RPMI8226 (cell line): Measurements from ENCODE around the gene MALRD1.
"Not testable (repeated sequence)": the region's sequence is repeated elsewhere in the genome, so short reads cannot be mapped to it uniquely, and the experiment has no call there.

Source experiments
- DNase-seq: peaks from one replicate; pipeline ENCODE4 v3.0.0-alpha.2; 2015

Gene MALRD1

GRCh38 chr10:19499291-19499770, 450.7 kb downstream of the MALRD1 start:
- no peak for DNase-seq

- no peak for DNase-seq
Measured at GRCh38 chr10:19500959-19501358, 452.4 kb downstream of the MALRD1 start.

- no peak for DNase-seq
Measured at GRCh38 chr10:19505320-19506312, 457.0 kb downstream of the MALRD1 start.

GRCh38 chr10:19510005-19510732, 461.6 kb downstream of the MALRD1 start:
- DNase-seq, result not testable (repeated sequence)

GRCh38 chr10:19518109-19518508, 469.5 kb downstream of the MALRD1 start:
- DNase-seq, result no peak

GRCh38 chr10:19518632-19519031, 470.0 kb downstream of the MALRD1 start:
- DNase-seq, result no peak

- DNase-seq, result no peak
Measured at GRCh38 chr10:19531324-19531723, 482.7 kb downstream of the MALRD1 start.

GRCh38 chr10:19532411-19532810, 483.8 kb downstream of the MALRD1 start:
- no peak for DNase-seq

- no peak for DNase-seq
Measured at GRCh38 chr10:19541299-19541698, 492.7 kb downstream of the MALRD1 start.

- DNase-seq, result no peak
Measured at GRCh38 chr10:19546224-19546623, 497.6 kb downstream of the MALRD1 start.

GRCh38 chr10:19549503-19549902, 500.9 kb downstream of the MALRD1 start:
- no peak for DNase-seq

GRCh38 chr10:19556666-19557065, 508.1 kb downstream of the MALRD1 start:
- DNase-seq, result no peak

- no peak for DNase-seq
Measured at GRCh38 chr10:19561181-19561580, 512.6 kb downstream of the MALRD1 start.

- DNase-seq, result no peak
Measured at GRCh38 chr10:19563388-19564141, 515.0 kb downstream of the MALRD1 start.

- no peak for DNase-seq
Measured at GRCh38 chr10:19570120-19570519, 521.5 kb downstream of the MALRD1 start.

GRCh38 chr10:19570991-19571390, 522.4 kb downstream of the MALRD1 start:
- no peak for DNase-seq

GRCh38 chr10:19572056-19572455, 523.5 kb downstream of the MALRD1 start:
- DNase-seq, result no peak

GRCh38 chr10:19576576-19576975, 528.0 kb downstream of the MALRD1 start:
- no peak for DNase-seq

GRCh38 chr10:19577381-19577780, 528.8 kb downstream of the MALRD1 start:
- DNase-seq, result no peak

- no peak for DNase-seq
Measured at GRCh38 chr10:19577807-19578206, 529.2 kb downstream of the MALRD1 start.

GRCh38 chr10:19578571-19578970, 530.0 kb downstream of the MALRD1 start:
- no peak for DNase-seq

- no peak for DNase-seq
Measured at GRCh38 chr10:19579761-19580545, 531.4 kb downstream of the MALRD1 start.
